ENCODE measurements around the gene TAF1. TPM values are rescaled to one million over a fixed set of nuclear protein-coding genes. Genes with fewer than 3 reads are reported as not detected.
"Not testable (repeated sequence)": the region's sequence is repeated elsewhere in the genome, so short reads cannot be mapped to it uniquely, and the experiment has no call there.

The TAF1 gene
- total RNA-seq, 1 donor from 2014 or later, result 25.7 TPM

DNA sequence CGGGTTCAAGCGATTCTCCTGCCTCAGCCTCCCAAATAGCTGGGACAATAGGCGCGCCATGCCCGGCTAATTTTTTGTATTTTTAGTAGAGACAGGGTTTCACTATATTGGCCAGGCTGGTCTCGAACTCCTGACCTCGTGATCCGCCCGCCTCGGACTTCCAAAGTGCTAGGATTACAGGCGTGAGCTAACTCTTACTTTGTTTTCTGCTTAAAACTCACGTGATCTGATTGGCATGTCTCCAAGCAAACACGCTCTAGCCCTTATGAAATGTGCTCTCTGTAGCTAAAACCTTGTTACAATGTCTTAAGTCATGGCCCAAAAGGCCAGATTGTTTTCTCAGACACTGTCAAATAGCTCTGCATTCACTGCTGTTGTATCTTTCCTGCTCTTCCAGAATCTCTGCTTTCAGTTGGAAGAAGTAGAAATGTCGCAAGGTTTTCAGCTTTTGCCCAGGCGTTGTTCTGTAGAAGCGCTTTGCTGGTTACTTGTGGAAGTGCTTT is 127.0 kb downstream of the TAF1 start:
- intact Hi-C loops (cut with DNase I), result no loop called here
- DNase-seq (ENCODE audit: low spot score), result no peak

GRCh38 chrX:71495979-71496378 is 129.8 kb downstream of the TAF1 start:
- DNase-seq (ENCODE audit: low spot score); intact Hi-C loops (cut with DNase I): not testable (repeated sequence)

DNA sequence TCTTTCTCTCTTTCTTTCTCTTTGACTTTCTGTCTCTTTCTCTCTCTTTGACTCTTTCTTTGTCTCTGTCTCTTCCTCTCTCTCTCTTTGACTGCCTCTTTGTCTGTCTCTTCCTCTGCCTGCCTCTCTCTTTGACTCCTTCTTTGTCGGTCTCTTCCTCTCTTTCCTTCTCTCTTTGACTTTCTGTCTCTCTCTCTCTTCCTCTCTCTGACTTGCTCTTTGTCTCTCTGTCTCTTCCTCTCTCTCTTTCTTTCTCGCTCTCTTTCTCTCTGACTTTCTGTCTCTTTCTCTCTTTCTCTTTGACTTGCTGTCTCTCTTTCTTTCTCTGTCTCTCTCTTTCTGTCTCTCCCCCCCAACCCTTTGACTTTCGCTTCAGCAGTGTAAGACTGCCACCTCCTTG is 130.3 kb downstream of the TAF1 start:
- no peak for DNase-seq (ENCODE audit: low spot score)
- intact Hi-C loops (cut with DNase I), result no loop called here

- intact Hi-C loops (cut with DNase I); DNase-seq (ENCODE audit: low spot score): not testable (repeated sequence)
These were observed 135.9 kb downstream of the TAF1 start for GRCh38 chrX:71502080-71502479.

- no peak for DNase-seq (ENCODE audit: low spot score)
- intact Hi-C loops (cut with DNase I), result no loop called here
These were observed 138.2 kb downstream of the TAF1 start for GRCh38 chrX:71504346-71504745.

DNA sequence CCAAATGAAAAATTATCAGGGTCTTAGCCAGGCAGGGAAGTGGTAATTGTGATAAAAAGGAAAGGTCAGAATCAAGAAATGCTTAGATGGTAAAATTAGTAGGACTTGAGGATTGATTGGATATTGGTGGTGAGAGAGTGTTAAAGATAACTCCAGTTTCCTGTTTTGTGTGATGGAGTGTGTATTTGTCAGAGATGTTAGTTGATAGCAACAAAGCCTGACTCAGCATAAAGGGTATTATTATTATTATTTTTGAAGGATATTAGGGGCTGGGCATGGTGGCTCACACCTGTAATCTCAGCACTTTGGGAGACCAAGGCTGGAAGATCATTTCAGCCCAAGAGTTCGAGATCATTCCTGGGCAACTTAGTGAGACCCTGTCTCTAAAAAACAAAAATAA is 143.1 kb downstream of the TAF1 start:
- no peak for DNase-seq (ENCODE audit: low spot score)
- intact Hi-C loops (cut with DNase I), result no loop called here

- intact Hi-C loops (cut with DNase I), result no loop called here
- no peak for DNase-seq (ENCODE audit: low spot score)
These were observed 144.0 kb downstream of the TAF1 start for GRCh38 chrX:71510161-71510560.

DNA sequence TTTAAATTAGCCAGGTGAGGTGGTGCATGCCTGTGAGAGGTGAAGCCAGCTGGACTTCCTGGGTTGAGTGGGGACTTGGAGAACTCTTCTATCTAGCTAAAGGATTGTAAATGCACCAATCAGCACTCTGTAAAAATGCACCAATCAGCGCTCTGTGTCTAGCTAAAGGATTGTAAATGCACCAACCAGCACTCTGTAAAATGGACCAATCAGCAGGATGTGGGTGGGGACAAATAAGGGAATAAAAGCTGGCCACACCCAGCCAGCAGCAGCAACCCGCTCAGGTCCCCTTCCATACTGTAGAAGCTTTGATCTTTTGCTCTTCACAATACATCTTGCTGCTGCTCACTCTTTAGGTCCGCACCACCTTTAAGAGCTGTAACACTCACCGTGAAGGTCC is 147.6 kb downstream of the TAF1 start:
- intact Hi-C loops (cut with DNase I), result loop anchor here (2.0 kb wide), 1 partner anchor 19 kb away; the partner anchor contains the start of gene OGT
- DNase-seq (ENCODE audit: low spot score), result not testable (repeated sequence)

- intact Hi-C loops (cut with DNase I), result loop anchor here (2.0 kb wide), 1 partner anchor 18 kb away; the partner anchor contains the start of gene OGT
These were observed 148.3 kb downstream of the TAF1 start for GRCh38 chrX:71514367-71515037.

GRCh38 chrX:71515038-71515396 is 148.9 kb downstream of the TAF1 start:
- DNase-seq (ENCODE audit: low spot score), result no peak
- intact Hi-C loops (cut with DNase I), result loop anchor here (2.0 kb wide), 1 partner anchor 18 kb away; the partner anchor contains the start of gene OGT

More at GRCh38 chrX:71514367-71515037, 148.3 kb downstream of the TAF1 start:
- DNase-seq (ENCODE audit: low spot score), result no peak

Other genes with a start within 250 kb of the TAF1 start
- gene MED12, start 247.8 kb upstream of the TAF1 start, total RNA-seq, result 19.1 TPM
- gene NLGN3, start 221.5 kb upstream of the TAF1 start, total RNA-seq, result 0.67 TPM
- not detected for gene GJB1, start 143.1 kb upstream of the TAF1 start, total RNA-seq
- gene ZMYM3, start 112.2 kb upstream of the TAF1 start, total RNA-seq, result 12.7 TPM
- gene NONO, start 82.7 kb upstream of the TAF1 start, total RNA-seq, result 107 TPM
- 85.5 TPM for gene ITGB1BP2, start 64.6 kb upstream of the TAF1 start, total RNA-seq
- 88.0 TPM for gene OGT, start 166.7 kb downstream of the TAF1 start, total RNA-seq
- 1.4 TPM for gene GCNA, start 212.1 kb downstream of the TAF1 start, total RNA-seq

Measured in cardiac septum (tissue), 1 donor.